GM23248 (cell line): ENCODE results near the gene IPO11.

ENCODE experiments used
- EZH2 ChIP-seq: fragments of 200-600 bp; sonication (generic); IDR thresholded peaks from 2 replicates; pipeline ENCODE4 v1.6.1; 2018; ENCODE audit warnings: antibody characterized with exemption, mild to moderate bottlenecking; ENCODE audit not compliant: insufficient read depth, poor library complexity, severe bottlenecking
- EZH2phosphoT487 ChIP-seq: fragments of 200-600 bp; sonication (generic); IDR thresholded peaks from 2 replicates; pipeline ENCODE4 v1.6.1; 2018; ENCODE audit warnings: antibody characterized with exemption, moderate library complexity, mild to moderate bottlenecking, low read depth; ENCODE audit not compliant: insufficient read depth

GRCh38 chr5:62649476-62650113 is 237.0 kb downstream of the IPO11 start:
- TF ChIP-seq EZH2 (no peak), EZH2phosphoT487 (no peak)
